HS-27A (cell line): ENCODE results near the gene SALL1.

ENCODE experiments used
- DNase-seq: peaks from one replicate; pipeline ENCODE4 v3.0.0-alpha.2; 2012; ENCODE audit warnings: low read depth, missing footprints

SALL1 gene

GRCh38 chr16:51111759-51112158 lies 39.3 kb downstream of the SALL1 start:
- DNase-seq, result no peak

GRCh38 chr16:51110700-51111157 lies 40.3 kb downstream of the SALL1 start:
- DNase-seq, result no peak

GRCh38 chr16:51109173-51109572 lies 41.9 kb downstream of the SALL1 start:
- DNase-seq, result no peak

GRCh38 chr16:51107742-51108141 lies 43.3 kb downstream of the SALL1 start:
- DNase-seq, result no peak

GRCh38 chr16:51106535-51106934 lies 44.5 kb downstream of the SALL1 start:
- DNase-seq, result no peak

- no peak for DNase-seq
Measured at GRCh38 chr16:51103590-51103989, 47.5 kb downstream of the SALL1 start.

GRCh38 chr16:51097729-51098128 lies 53.3 kb downstream of the SALL1 start:
- DNase-seq, result no peak

GRCh38 chr16:51095890-51096626 lies 55.0 kb downstream of the SALL1 start:
- DNase-seq, result no peak

GRCh38 chr16:51095084-51095881 lies 55.8 kb downstream of the SALL1 start:
- no peak for DNase-seq

- no peak for DNase-seq
Measured at GRCh38 chr16:51093726-51094280, 57.3 kb downstream of the SALL1 start.
